DMS 273 (cell line): Measurements from ENCODE around the gene CPLX1.
A peak's percentile ranks its signal among the peaks of the same experiment; 100 is the strongest.

Experiments
- DNase-seq: peaks from one replicate; lab custom pipeline; 2025; ENCODE audit not compliant: unreplicated experiment; lab: John Stamatoyannopoulos, UW

Gene CPLX1

DNA sequence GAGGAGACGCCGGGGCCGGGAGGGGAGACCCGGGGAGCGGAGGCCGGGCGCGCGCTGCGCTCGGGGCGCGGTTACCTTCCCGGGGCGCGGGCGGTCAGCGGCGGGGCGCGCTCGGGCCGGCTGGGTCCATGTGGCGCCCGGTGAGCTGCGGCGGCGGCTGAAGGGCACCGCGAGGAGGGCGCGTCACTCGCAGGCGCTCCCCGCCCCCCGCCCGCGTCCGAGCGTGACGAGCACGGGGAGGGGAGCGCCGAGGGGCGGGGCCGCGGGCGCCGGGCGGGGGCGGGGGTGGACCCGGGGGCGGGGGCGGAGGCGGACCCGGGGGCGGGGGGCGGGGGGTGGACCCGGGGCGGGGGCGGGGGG, at the start of gene CPLX1:
Gene CPLX1, minus strand, starts transcription at position 159 of the 360 bp plus-strand sequence. CDS start 1,607 bp downstream, outside the sequence.
- DNase-seq = peak; percentile 73

- DNase-seq = no peak
Observed at GRCh38 chr4:874971-875817, 49.3 kb upstream of the CPLX1 start.

DNA sequence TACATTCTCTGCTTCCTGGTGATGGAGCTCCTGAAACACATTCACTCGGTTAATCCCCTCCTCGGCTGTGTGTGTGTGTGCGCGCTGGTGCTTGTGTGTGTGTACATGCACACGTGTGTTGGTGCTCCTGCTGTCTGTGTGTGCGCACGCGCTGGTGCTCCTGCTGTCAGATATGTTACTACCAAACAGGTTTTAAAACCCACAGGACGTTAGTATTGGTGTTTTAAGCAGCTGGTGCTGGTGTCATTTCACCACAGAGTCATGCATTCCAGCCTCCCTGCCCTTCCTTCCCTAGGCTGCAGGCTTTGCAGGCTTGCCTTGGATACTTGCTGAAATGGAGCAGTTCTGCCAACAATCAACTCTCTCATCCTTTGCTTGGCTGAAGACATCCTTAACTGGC, 48.1 kb upstream of the CPLX1 start:
- DNase-seq = no peak

GRCh38 chr4:872241-872981, 46.5 kb upstream of the CPLX1 start:
- no peak for DNase-seq

- DNase-seq = no peak
Observed at GRCh38 chr4:871484-871883, 45.6 kb upstream of the CPLX1 start.

DNA sequence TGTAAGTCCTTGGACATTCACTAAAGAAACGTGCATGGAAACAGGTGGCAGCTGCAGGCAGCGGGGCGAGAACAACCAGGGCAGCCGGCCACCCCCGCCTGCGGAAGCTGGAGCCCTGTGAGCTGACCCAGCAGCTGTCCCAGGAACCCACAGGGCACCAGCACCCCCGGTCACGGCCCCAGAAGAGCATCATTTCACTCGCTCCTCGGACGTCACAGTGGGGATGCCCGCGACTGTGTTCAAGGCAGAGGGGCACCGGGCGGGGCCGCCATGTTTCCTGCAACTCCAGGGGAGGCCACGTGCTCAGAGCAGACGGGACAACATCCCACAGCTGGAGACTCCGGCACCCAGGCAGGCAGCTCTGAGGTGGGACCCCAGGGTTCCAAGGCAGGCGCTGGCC, 45.0 kb upstream of the CPLX1 start:
- no peak for DNase-seq

DNA sequence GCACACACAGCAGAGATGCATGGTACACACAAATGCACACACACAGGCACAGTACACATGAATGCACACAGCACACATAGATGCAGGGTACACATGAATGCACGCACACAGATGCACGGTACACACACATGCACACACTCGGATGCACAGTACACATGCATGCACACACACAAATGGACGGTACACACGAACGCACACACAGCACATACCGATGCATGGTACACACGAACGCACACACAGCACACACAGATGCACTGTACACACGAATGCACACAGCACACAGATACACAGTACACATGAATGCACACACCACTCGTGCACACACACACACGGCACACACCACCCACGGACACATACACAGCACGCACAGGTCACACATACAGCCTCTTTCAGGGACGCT, 43.8 kb upstream of the CPLX1 start:
- DNase-seq = no peak

GRCh38 chr4:868421-868820, 42.5 kb upstream of the CPLX1 start:
- no peak for DNase-seq

DNA sequence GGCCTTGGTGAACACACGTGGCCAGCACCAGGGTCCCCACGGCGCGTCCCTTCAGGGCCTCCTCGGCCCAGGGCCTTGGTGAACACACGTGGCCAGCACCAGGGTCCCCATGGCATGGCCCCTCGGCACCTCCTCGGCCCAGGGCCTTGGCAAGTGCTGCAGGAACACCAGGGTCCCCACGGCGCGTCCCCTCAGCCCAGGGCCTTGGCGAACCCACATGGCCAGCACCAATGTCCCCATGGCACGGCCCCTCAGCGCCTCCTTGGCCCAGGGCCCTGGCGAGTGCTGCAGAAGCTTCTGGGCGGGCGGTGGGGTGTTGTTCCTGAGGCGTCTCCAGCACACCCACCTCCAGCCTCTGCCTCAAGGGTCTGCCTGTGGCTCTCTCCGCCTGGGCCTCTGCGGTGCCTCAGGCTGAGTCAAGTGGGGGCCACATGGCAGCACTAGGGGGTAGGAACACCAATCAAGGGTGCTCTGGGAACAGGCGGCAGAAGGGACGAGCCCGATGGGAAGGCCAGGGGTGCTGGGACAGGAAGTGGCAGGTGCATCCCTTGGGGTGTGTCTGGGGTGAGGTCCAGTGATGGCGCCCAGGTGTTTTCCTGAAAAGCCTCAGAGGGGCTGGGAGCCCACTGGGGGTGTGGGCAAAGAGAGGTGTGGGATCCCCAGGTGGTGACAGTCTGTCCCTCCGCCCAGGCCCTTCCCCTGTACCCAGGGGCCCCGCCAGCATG, 41.8 kb upstream of the CPLX1 start:
- no peak for DNase-seq

DNA sequence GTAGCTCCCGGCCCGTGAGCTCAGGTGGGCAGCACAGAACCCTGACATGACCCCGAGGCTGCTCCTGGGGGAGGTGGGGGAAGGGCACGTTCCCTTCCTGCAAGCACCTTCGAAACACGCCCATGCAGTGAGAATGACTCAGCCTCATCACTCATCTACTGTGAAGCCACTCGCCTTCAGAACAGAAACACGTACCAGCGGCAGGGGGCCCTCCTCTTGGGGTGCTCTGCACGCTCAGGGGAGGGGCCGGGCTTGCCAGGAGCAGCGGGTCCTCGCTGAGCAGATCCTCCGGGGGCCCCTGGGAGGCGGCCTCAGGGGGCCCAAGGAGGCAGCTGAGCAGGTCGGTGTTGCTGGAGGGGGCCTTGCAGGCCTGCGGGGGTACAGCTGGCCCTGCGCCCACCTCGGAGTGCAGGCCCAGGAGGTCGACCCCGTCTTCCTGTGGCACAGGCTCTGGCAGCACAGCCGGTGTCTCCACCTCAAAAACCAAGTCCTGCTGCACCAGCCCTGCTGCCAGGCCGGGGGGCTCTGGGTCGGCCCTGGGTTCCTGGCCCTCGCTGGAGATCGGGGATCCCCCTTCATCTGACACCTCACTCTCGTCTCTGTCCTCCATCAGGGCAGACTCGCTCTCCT, 40.9 kb upstream of the CPLX1 start:
- DNase-seq = no peak

DNA sequence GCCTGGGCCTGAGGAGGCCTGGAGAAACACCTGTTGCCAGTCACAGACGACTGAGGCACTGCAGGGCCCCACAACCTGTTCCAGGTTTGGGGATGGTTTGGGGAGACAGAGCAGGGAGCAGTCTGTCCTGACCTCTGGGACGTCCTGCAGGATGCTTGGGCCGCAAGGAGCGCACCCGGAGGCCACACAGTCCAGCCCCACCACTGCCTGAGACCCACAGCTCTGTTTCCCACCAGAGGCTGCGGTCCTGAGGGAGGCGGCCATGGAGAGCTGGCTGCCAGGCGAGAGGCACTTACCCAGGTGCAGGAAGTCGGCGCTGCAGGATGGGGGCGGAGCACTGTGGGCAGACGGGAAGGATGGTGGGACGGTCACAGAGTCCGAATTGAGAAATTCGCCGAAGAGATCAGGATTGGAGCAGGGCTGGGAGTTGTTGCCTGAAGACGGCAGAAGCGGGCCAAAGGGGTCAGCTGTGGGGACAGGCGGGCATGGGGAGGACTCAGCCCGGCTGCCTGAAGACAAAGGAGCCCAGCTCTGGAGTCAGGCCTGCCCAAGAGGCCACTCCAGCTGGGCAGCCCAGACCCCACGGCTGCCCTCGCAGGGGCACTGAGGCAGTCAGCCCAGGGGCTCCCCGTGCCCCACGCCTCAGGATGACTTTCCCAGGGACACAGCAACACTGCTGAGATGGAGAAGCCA, 40.3 kb upstream of the CPLX1 start:
- no peak for DNase-seq

- DNase-seq = no peak
Observed at GRCh38 chr4:865572-865971, 39.6 kb upstream of the CPLX1 start.

DNA sequence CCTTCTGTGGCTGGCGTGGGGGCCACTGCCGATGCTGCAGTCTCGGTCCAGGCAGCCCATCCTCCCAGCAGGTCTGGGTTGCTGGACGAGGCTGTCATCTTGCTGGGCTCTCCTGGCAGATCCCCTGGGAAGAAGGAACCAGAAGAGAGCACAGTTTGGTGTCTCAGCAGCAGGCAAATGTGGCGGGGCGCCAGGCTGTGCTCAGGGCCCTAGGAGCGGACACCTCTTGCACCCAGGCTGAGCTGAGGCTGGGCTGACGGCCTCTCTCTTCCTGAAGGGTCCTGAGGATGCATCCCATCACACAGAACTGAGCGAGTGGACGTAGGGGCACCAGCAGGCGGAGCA, 39.2 kb upstream of the CPLX1 start:
- DNase-seq = no peak

DNA sequence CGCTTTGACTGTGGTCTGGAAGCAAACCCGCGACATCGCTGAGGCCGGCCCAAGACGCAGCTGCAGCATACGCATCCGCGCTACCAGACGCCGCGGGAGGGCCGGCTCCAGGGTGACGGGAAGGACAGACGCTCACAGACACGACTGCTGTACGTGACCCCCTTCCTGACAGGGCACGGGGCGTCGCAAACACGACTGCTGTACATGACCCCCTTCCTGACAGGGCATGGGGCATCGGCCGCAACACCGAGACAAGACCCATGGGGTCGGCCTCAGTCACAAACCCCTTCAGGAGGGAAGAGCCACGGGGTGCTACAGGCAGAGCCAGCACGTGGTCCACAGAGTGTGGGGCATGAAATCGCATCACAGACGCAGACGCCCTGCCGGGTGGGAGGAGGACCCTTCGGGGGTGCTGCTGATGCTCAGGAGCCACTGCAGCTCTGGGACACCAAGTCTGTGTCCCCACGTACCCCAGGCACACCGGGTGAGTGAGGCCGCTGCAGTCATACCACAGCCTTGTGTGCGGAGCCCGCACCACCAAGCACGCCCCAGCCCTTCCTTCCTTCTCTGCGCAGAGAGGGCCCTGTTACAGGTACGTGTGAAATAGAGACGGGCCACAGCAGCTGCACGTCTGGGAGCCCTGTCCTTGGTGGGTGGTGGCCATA, 38.7 kb upstream of the CPLX1 start:
- no peak for DNase-seq

- no peak for DNase-seq
Observed at GRCh38 chr4:860561-860960, 34.6 kb upstream of the CPLX1 start.

DNA sequence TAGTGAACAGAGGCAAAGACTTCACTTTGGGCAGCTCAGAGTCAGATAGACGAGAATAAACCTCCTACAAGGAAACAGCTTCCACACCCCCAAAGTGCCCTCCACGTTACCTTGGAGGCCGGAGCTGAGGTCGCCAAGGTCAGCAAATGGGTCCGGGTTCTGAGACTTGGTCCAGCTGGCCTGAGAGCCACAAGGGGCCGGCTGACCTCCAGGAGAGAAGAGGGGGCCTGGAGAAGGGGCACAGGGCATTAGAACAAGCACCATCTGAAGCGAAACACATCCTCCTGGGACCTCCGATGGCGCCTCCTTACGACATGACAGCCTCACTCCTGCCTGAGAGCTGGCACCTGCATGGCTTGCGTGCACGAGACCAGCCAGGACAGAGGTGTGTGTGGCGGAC, 33.6 kb upstream of the CPLX1 start:
- no peak for DNase-seq

- DNase-seq = no peak
Observed at GRCh38 chr4:858831-859451, 33.0 kb upstream of the CPLX1 start.

GRCh38 chr4:858041-858481, 32.1 kb upstream of the CPLX1 start:
- no peak for DNase-seq

- DNase-seq = no peak
Observed at GRCh38 chr4:857461-857860, 31.5 kb upstream of the CPLX1 start.
